ENCODE measurements around the gene LMAN2L. TPM values are rescaled to one million over a fixed set of nuclear protein-coding genes. Genes with fewer than 3 reads are reported as not detected.
"Not testable (repeated sequence)": the region's sequence is repeated elsewhere in the genome, so short reads cannot be mapped to it uniquely, and the experiment has no call there.

Gene LMAN2L
- total RNA-seq, 2 donors from 2014 or later: 5.1 to 6.3 TPM

DNA sequence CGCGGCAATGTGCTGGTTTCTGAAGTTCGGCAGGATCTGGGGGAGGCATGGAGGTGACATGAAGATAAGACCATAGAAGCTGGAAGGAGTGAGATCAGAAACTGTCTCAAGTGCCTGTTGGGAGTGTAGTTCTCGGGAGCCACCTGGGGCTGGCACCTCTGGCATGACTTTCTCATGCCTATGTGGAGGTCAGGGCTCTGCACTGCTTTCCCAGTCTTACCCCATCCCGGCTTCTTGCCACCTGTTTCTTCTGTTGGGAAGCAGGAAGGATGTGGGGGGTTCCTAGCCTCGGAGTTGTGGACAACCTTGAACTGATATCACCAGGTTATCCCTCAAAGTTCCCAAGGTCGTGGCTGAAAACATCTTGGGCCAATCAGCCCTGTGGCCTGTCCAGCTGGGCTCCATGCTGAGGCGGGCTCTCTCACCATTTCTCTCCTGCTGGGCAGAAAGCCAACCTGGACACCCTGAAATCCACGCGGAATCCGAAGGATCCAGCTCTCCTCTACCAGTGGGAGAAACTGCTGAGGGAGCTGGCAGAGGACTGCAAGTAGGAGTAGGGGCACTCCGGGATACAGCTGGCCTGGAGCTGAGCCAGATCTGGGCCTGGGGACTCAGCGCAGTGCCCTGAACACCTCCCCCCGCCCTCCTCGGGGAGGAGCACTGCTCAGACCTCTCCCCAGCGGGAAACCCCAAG is 54.8 kb downstream of the LMAN2L start:
- Mint-ChIP-seq H3K27ac (peak overlapping the region in 1 of 2 donors; percentile 44), H3K9me3 (no peaks in the 10 kb centered on the region), H3K36me3 (no peaks in the 10 kb centered on the region)
- DNase-seq (ENCODE audit: low spot score in 2 of 2) (no peak), ATAC-seq (no peak)

DNA sequence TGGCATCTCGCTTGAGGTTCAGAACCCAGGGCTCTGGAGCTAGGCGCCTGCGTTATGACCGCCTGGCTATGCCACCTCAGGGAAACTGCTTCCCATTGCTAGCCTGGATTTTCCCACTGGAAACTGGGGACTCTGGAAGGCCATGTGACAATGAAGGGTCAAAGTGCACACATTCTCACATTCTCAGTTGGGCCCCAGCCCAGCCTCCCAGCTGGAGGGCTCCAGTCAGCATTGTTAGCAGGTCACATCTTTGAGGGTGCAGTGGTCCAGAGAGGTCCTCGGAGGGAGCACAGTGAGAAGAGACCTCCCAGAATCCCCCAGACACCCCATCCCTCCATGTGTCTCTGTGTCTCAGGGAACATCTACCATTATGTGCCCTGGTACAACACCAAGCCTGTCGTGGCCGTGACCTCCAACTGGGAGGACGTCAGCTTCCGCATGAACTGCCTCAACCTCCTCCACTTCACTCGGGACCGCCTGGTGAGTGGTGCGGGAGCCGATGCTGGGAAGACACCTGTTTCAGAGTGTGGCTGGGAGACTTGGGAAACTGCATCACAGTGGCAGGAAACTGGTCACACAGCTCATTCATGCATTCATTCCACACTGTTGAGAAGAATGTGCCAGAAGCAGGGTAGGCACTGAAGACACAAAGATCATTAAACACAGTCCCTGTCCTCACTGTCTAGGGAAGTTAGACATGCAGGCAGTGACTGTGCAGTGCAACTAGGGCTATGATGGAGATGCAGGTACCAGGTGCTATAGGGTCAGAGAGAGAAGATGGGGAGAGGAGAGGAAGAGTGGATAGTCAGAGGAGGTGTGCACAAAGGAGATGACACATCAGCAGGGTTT is 55.7 kb downstream of the LMAN2L start:
- H3K36me3 Mint-ChIP-seq: no peaks in the 10 kb centered on the region
- no peak for ATAC-seq
- H3K27ac Mint-ChIP-seq: peak overlapping the region in 1 of 2 donors; percentile 44
- no peaks in the 10 kb centered on the region for H3K9me3 Mint-ChIP-seq
- DNase-seq (ENCODE audit: low spot score in 2 of 2): no peak

DNA sequence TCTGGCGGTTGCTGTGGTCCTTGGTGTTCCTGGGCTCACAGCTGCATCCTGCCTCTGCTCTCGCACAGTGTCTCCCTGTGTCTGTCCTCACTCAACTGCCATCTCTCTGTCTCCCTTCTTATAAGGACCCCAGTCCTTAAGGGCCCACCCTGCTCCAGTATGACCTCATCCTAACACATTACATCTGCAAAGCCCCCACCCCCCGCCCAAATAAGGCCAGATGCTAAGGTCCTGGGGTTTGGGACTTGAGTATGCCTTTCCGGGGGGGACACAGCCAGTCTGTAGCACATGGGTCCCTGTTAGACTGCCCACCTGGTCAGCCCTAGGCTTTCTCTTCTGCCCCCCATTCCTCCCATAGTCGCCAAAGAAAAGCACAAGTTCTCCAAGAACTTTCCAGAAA is 56.6 kb downstream of the LMAN2L start:
- ATAC-seq (no peak), DNase-seq (ENCODE audit: low spot score in 2 of 2) (no peak)
- Mint-ChIP-seq H3K27ac (no peak overlapping the region), H3K9me3 (no peaks in the 10 kb centered on the region), H3K36me3 (no peaks in the 10 kb centered on the region)

GRCh38 chr2:96681540-96681939 is 58.3 kb downstream of the LMAN2L start:
- DNase-seq (ENCODE audit: low spot score in 2 of 2) (no peak), ATAC-seq (no peak)
- no peak overlapping the region for H3K27ac Mint-ChIP-seq
- no peaks in the 10 kb centered on the region for H3K36me3 Mint-ChIP-seq
- H3K9me3 Mint-ChIP-seq: no peaks in the 10 kb centered on the region

GRCh38 chr2:96680561-96681141 is 59.2 kb downstream of the LMAN2L start:
- ATAC-seq (no peak), DNase-seq (ENCODE audit: low spot score in 2 of 2) (no peak)
- Mint-ChIP-seq H3K27ac (no peak overlapping the region), H3K36me3 (no peaks in the 10 kb centered on the region), H3K9me3 (no peaks in the 10 kb centered on the region)

DNA sequence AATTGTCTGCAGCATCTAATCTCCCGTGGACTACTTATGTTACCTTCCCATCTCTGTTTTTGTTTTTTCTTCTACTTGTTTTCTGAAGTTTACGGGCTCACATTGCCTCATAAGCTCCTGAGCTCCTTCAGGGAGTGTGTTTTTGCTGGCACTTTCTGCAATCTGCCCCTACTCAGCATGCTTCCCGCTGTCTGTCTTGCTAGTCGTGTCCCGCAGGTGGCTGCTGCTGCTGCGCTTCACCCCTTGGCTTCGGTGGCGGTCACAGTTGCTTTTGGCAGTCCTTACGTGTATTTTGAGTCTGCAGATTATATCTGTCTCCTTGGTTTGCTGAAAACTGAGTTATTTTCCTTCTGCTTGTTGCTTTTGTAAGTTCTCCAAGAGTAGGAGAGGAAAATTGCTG is 60.0 kb downstream of the LMAN2L start:
- H3K36me3 Mint-ChIP-seq: no peaks in the 10 kb centered on the region
- ATAC-seq: no peak
- H3K9me3 Mint-ChIP-seq: no peaks in the 10 kb centered on the region
- DNase-seq (ENCODE audit: low spot score in 2 of 2): no peak
- H3K27ac Mint-ChIP-seq: no peak overlapping the region

GRCh38 chr2:96669539-96670215 is 70.2 kb downstream of the LMAN2L start:
- Mint-ChIP-seq H3K9me3 (no peaks in the 10 kb centered on the region), H3K27ac (no peak overlapping the region), H3K36me3 (no peaks in the 10 kb centered on the region)
- no peak for ATAC-seq
- DNase-seq (ENCODE audit: low spot score in 2 of 2): no peak

GRCh38 chr2:96668771-96669170 is 71.1 kb downstream of the LMAN2L start:
- ATAC-seq (no peak), DNase-seq (ENCODE audit: low spot score in 2 of 2) (no peak)
- no peak overlapping the region for H3K27ac Mint-ChIP-seq
- no peaks in the 10 kb centered on the region for H3K9me3 Mint-ChIP-seq
- H3K36me3 Mint-ChIP-seq: no peaks in the 10 kb centered on the region

- not testable (repeated sequence) for ATAC-seq; H3K36me3 Mint-ChIP-seq; DNase-seq (ENCODE audit: low spot score in 2 of 2); H3K9me3 Mint-ChIP-seq
- peak overlapping the region in 1 of 2 donors; percentile 44 for H3K27ac Mint-ChIP-seq
These were observed 74.1 kb downstream of the LMAN2L start for GRCh38 chr2:96665717-96666116.

DNA sequence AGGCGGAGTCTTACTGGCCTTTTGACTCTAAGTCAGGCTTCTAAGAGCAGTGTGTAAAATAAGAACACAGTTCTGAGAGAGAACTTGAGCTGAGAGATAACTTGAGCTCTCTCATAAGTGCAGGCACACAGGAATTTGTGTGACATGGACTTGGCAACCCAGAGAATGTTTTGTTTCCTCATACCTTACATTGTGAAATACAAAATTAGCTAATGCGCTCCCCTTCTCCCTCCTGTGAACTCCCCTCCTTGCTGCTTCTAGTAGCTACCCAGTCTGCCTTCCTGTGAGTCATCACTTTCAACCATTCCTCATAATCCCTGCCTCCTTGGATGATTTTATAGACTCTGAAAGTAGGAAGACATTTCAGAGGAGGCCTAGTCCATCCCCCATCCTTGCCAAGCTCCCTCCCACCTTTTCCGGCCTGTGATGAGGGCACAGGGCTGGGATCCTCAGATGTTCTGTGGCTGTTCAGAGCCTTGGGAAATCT is 74.7 kb downstream of the LMAN2L start:
- H3K36me3 Mint-ChIP-seq: no peaks in the 10 kb centered on the region
- no peak for DNase-seq (ENCODE audit: low spot score in 2 of 2)
- peak overlapping the region in 1 of 2 donors; percentile 44 for H3K27ac Mint-ChIP-seq
- ATAC-seq: no peak
- no peaks in the 10 kb centered on the region for H3K9me3 Mint-ChIP-seq

DNA sequence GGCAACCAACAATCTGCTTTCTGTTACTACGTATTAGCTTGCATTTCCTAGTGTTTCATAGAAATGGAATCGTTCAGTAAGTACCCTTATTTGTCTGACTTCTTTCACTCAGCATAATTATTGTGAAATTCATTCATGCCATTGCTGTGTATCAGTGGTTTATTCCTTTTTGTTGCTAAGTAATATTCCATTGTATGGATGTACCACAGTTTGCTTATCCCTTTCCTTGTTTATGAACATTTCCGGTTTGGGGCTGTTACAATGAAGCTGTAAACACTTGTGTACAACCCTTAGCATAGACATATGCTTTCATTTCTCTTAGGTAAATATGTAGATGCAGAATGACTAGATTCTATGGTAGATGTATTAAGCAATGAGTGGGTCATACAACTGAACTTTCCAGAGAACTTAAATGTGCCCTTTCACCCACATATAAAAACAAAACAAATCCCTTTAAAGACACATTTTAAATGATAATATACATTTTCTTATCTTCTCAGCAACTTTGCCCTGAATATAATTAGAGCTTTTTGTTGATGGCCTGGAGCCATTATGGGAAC is 75.4 kb downstream of the LMAN2L start:
- no peak overlapping the region for H3K27ac Mint-ChIP-seq
- ATAC-seq (no peak), DNase-seq (ENCODE audit: low spot score in 2 of 2) (no peak)
- H3K36me3 Mint-ChIP-seq: no peaks in the 10 kb centered on the region
- H3K9me3 Mint-ChIP-seq: no peaks in the 10 kb centered on the region

DNA sequence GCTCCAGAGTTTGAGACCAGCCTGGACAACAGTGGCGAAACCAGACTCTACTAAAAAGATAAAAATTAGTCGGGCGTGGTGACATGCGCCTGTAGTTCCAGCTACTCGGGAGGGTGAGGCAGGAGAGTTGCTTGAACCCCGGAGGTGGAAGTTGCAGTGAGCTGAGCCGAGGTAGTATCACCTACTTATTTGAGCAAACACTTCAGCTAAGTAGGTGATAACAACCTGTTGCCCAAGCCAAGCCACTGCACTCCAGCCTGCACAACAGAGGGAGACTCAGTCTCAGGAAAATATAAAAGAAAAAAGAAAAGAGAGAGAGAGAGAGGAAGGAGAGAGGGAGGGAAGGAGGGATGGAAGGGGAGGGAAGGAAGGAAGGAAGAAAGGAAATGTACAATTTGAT is 76.0 kb downstream of the LMAN2L start:
- Mint-ChIP-seq H3K27ac (no peak overlapping the region), H3K36me3 (no peaks in the 10 kb centered on the region), H3K9me3 (no peaks in the 10 kb centered on the region)

GRCh38 chr2:96663177-96663576 is 76.7 kb downstream of the LMAN2L start:
- Mint-ChIP-seq H3K36me3 (no peaks in the 10 kb centered on the region), H3K27ac (no peak overlapping the region), H3K9me3 (no peaks in the 10 kb centered on the region)
- ATAC-seq (no peak), DNase-seq (ENCODE audit: low spot score in 2 of 2) (no peak)

More for the DNA sequence above, 76.0 kb downstream of the LMAN2L start:
- DNase-seq (ENCODE audit: low spot score in 2 of 2) (no peak), ATAC-seq (no peak)

DNA sequence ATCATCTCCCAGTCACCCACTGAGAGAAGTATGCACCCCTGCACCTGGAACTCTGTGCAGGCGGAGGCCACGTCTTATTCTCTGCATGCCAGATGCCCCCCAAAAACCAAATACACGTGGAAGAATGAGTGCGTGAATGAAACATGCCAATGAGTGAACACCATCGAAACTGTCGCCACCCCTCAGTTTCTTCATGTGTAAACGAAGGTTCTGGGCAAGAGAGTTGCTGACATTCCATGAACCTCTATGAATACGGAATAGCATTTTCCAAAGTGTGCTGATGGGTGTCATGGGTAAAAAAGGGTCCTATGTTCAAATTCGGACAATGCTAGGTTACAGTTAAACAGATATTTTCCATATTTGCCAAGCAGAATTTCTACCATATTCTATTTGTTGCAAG is 77.5 kb downstream of the LMAN2L start:
- Mint-ChIP-seq H3K9me3 (no peaks in the 10 kb centered on the region), H3K27ac (no peak overlapping the region), H3K36me3 (no peaks in the 10 kb centered on the region)
- DNase-seq (ENCODE audit: low spot score in 2 of 2) (no peak), ATAC-seq (no peak)

GRCh38 chr2:96661324-96661723 is 78.5 kb downstream of the LMAN2L start:
- Mint-ChIP-seq H3K36me3 (no peaks in the 10 kb centered on the region), H3K27ac (no peak overlapping the region), H3K9me3 (no peaks in the 10 kb centered on the region)
- ATAC-seq (no peak), DNase-seq (ENCODE audit: low spot score in 2 of 2) (no peak)

GRCh38 chr2:96656540-96656939 is 83.3 kb downstream of the LMAN2L start:
- DNase-seq (ENCODE audit: low spot score in 2 of 2) (no peak), ATAC-seq (no peak)
- Mint-ChIP-seq H3K9me3 (no peaks in the 10 kb centered on the region), H3K36me3 (no peaks in the 10 kb centered on the region), H3K27ac (no peak overlapping the region)

All from activated naive CD4-positive, alpha-beta T cell treated with anti-CD3 and anti-CD28 coated beads, Interleukin-2, amount 50 U/mL, for 72 hours (primary cell).